IgD-negative memory B cell (primary cell): Measurements from ENCODE around the gene TLCD5. TPM values are rescaled to one million over a fixed set of nuclear protein-coding genes. Genes with fewer than 3 reads are reported as not detected.
A peak's percentile ranks its signal among the peaks of the same experiment; 100 is the strongest.

Experiments used
- H3K27ac Mint-ChIP-seq, 3 donors: one replicate each; pipeline ENCODE4 v1.8.0; 2020 to 2022; ENCODE audit warnings: mild to moderate bottlenecking in 3 of 3, mixed read lengths in 3 of 3, moderate library complexity in 1 of 3
- H3K27me3 Mint-ChIP-seq: one replicate; pipeline ENCODE4 v1.8.0; 2021; ENCODE audit warnings: mixed read lengths
- H3K36me3 Mint-ChIP-seq: one replicate; pipeline ENCODE4 v1.8.0; 2020; ENCODE audit warnings: mild to moderate bottlenecking, mixed read lengths
- H3K4me1 Mint-ChIP-seq, 3 donors: one replicate each; pipeline ENCODE4 v1.8.0; 2020 to 2022; ENCODE audit warnings: mixed read lengths in 3 of 3, mild to moderate bottlenecking in 1 of 3
- H3K4me3 Mint-ChIP-seq, 4 donors: one replicate each; pipeline ENCODE4 v1.8.0; 2020 to 2022; ENCODE audit warnings: mild to moderate bottlenecking in 4 of 4, mixed read lengths in 4 of 4, moderate library complexity in 3 of 4
- H3K9me3 Mint-ChIP-seq, 3 donors: one replicate each; pipeline ENCODE4 v1.8.0; 2020 to 2021; ENCODE audit warnings: mixed read lengths in 3 of 3, mild to moderate bottlenecking in 1 of 3
- polyA plus RNA-seq: library from polyadenylated mRNA; unstranded; fragments of 300-500 nt; fragmentation: Illumina TruSeq; gene quantifications from one replicate; pipeline ENCODE4 v1.2.3, GENCODE V29; 2021

Gene TLCD5
- polyA plus RNA-seq, 1 donor from 2014 or later = not detected

- Mint-ChIP-seq H3K4me3 (no peak overlapping the region), H3K27ac (no peak overlapping the region)
Measured at GRCh38 chr11:120302001-120302805, 22.9 kb upstream of the TLCD5 start.

DNA sequence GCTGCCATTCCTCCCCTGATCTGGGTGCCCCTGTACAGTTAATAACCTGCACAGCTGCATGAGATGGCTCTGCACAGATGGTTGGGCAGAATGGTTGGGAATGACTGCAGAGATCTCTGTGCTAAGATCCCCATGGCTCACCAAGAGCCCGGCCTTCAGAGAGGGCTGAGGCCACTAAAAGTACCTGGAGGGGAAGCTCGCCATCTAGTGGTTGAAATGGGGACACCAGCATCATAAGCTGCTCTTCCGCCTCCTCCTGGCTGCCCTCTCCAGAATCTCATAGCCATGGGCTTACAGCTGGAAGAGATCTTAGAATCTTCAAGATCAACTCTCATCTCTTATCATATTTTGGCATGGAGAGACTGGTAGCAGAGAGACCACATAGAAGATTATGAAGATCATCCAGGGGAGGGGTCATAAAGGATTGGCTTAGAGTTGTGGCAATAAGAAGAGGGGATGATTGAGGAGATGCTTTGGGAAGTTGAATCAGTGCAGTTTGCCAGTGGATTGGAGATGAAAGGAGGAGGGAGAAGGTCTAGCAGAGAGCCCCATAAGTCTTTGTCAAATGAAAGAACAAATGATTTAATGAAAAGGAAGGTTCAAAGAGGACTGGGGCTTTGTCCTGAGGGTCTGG lies 22.0 kb upstream of the TLCD5 start:
- H3K36me3 Mint-ChIP-seq = no peaks in the 10 kb centered on the region
- no peaks in the 10 kb centered on the region for H3K9me3 Mint-ChIP-seq
- H3K4me3 Mint-ChIP-seq = no peak overlapping the region
- peaks cover 0 to 5% (median 2%) of the 10 kb centered on the region in 3 donors for H3K4me1 Mint-ChIP-seq
- no peak overlapping the region for H3K27ac Mint-ChIP-seq
- peaks cover 10% of the 10 kb centered on the region for H3K27me3 Mint-ChIP-seq

More at GRCh38 chr11:120302001-120302805, 22.9 kb upstream of the TLCD5 start:
- peaks cover 0 to 5% (median 2%) of the 10 kb centered on the region in 3 donors for H3K4me1 Mint-ChIP-seq
- H3K9me3 Mint-ChIP-seq = no peaks in the 10 kb centered on the region
- H3K27me3 Mint-ChIP-seq = peaks cover 12% of the 10 kb centered on the region
- no peaks in the 10 kb centered on the region for H3K36me3 Mint-ChIP-seq

DNA sequence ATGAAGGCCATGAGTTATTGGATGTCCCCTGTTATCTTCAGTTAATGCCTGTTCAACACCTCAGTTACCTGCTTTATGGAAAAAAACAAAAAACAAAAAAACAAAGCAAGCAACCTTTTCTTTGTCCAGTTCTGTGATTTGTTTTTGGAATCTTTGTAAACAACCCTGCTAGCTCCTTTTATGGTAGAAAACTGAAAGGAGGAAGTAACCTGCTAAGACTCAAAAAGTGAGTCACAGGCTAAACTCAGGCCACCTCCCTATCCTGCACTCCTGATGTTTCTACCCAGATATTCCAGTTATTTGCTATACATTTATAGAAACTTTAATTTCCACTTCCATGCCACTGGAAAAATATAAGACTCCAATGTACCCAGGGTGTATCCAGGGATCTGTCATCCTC lies 20.6 kb upstream of the TLCD5 start:
- Mint-ChIP-seq H3K27ac (no peak overlapping the region), H3K4me1 (peaks cover 0 to 5% (median 2%) of the 10 kb centered on the region in 3 donors), H3K9me3 (no peaks in the 10 kb centered on the region), H3K36me3 (no peaks in the 10 kb centered on the region), H3K4me3 (no peak overlapping the region), H3K27me3 (peaks cover 10% of the 10 kb centered on the region)

- H3K9me3 Mint-ChIP-seq = no peaks in the 10 kb centered on the region
- H3K27me3 Mint-ChIP-seq = peaks cover 6% of the 10 kb centered on the region
- no peaks in the 10 kb centered on the region for H3K36me3 Mint-ChIP-seq
- H3K4me3 Mint-ChIP-seq = peak overlapping the region in 1 of 4 donors; percentile 72
- peaks cover 0 to 5% (median 2%) of the 10 kb centered on the region in 3 donors for H3K4me1 Mint-ChIP-seq
- H3K27ac Mint-ChIP-seq = no peak overlapping the region
Measured at GRCh38 chr11:120305286-120305685, 19.8 kb upstream of the TLCD5 start.

GRCh38 chr11:120306519-120307242 lies 18.4 kb upstream of the TLCD5 start:
- Mint-ChIP-seq H3K27me3 (peaks cover 6% of the 10 kb centered on the region), H3K27ac (peak overlapping the region in 1 of 3 donors; percentile 78), H3K4me3 (no peak overlapping the region), H3K36me3 (no peaks in the 10 kb centered on the region), H3K9me3 (no peaks in the 10 kb centered on the region), H3K4me1 (peaks cover 0 to 5% (median 2%) of the 10 kb centered on the region in 3 donors)

DNA sequence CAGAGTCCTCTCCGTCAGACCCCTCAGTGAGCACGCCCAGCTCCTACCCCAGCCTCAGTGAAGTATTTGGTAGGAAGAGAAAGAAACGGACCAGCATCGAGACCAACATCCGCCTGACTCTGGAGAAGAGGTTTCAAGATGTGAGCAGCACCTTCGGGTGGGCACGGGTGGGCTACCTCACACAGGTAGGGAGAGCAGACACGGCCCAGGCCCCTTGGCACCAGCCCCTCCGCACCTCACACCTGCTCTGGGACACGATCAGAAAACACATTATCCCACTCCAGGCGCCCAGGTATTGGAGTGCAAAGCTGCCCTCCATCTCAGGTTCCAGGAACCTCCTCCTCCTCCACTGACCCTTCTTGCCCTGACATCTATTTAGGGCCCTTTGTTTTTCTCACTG lies 17.6 kb upstream of the TLCD5 start:
- peak overlapping the region in 1 of 3 donors; percentile 78 for H3K27ac Mint-ChIP-seq
- H3K4me3 Mint-ChIP-seq = no peak overlapping the region
- peaks cover 7% of the 10 kb centered on the region for H3K27me3 Mint-ChIP-seq
- peaks cover 0 to 5% (median 2%) of the 10 kb centered on the region in 3 donors for H3K4me1 Mint-ChIP-seq
- no peaks in the 10 kb centered on the region for H3K9me3 Mint-ChIP-seq
- no peaks in the 10 kb centered on the region for H3K36me3 Mint-ChIP-seq

- H3K27me3 Mint-ChIP-seq = peaks cover 9% of the 10 kb centered on the region
- H3K4me3 Mint-ChIP-seq = no peak overlapping the region
- H3K36me3 Mint-ChIP-seq = peaks cover 2% of the 10 kb centered on the region
- peaks cover 0 to 4% (median 1%) of the 10 kb centered on the region in 3 donors for H3K4me1 Mint-ChIP-seq
- no peak overlapping the region for H3K27ac Mint-ChIP-seq
- H3K9me3 Mint-ChIP-seq = no peaks in the 10 kb centered on the region
Measured at GRCh38 chr11:120308081-120308480, 17.0 kb upstream of the TLCD5 start.

DNA sequence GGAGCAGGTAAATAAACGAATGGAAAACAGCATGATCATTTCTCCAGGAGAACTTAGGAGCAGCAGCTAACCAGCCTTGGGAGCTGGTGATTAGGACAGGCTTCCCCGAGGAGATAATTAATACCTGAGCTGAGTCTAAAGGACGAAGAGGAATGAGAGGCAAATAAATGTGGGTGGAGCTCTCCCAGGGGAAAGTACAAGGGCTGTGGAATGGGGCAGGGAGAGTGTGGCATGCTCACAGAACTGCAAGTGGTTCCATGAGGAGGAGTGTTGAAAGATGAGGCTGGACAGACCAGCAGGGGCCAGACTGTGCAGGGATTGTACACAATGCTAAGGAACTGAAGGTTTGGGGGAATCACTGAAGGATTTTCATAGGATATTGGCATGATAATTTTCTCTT lies 14.2 kb upstream of the TLCD5 start:
- no peak overlapping the region for H3K4me3 Mint-ChIP-seq
- H3K9me3 Mint-ChIP-seq = peaks cover 0 to 2% (median 0%) of the 10 kb centered on the region in 3 donors
- H3K27me3 Mint-ChIP-seq = peaks cover 8% of the 10 kb centered on the region
- peaks cover 2% of the 10 kb centered on the region for H3K36me3 Mint-ChIP-seq
- H3K27ac Mint-ChIP-seq = no peak overlapping the region
- no peaks in the 10 kb centered on the region for H3K4me1 Mint-ChIP-seq

DNA sequence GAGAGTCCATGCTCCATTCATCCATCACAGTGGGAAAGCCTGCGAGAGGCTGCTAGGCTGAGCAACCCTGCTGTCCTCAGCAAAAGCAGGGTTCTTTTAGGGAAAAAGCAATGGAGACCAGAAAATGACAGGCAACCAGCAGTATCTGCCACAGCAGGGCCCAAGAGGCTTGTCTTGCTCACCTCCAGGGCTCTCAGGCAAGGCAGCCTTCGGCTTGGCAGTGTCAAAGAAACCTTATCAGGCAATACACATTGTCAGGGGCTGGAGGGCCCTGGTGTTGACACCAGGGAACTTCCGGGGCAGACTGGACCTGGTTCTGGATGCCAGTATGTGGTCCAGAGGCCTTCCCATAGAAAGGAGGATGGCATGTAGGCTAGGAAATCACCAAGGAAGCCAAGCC lies 10.2 kb upstream of the TLCD5 start:
- H3K4me3 Mint-ChIP-seq = no peak overlapping the region
- H3K9me3 Mint-ChIP-seq = peaks cover 0 to 2% (median 0%) of the 10 kb centered on the region in 3 donors
- peaks cover 14% of the 10 kb centered on the region for H3K27me3 Mint-ChIP-seq
- H3K36me3 Mint-ChIP-seq = peaks cover 2% of the 10 kb centered on the region
- H3K4me1 Mint-ChIP-seq = no peaks in the 10 kb centered on the region
- H3K27ac Mint-ChIP-seq = no peak overlapping the region

GRCh38 chr11:120316880-120317688 lies 8.0 kb upstream of the TLCD5 start:
- peaks cover 2% of the 10 kb centered on the region for H3K36me3 Mint-ChIP-seq
- peaks cover 16% of the 10 kb centered on the region for H3K27me3 Mint-ChIP-seq
- H3K9me3 Mint-ChIP-seq = peaks cover 0 to 2% (median 0%) of the 10 kb centered on the region in 3 donors
- no peak overlapping the region for H3K27ac Mint-ChIP-seq
- H3K4me3 Mint-ChIP-seq = no peak overlapping the region
- H3K4me1 Mint-ChIP-seq = no peaks in the 10 kb centered on the region

DNA sequence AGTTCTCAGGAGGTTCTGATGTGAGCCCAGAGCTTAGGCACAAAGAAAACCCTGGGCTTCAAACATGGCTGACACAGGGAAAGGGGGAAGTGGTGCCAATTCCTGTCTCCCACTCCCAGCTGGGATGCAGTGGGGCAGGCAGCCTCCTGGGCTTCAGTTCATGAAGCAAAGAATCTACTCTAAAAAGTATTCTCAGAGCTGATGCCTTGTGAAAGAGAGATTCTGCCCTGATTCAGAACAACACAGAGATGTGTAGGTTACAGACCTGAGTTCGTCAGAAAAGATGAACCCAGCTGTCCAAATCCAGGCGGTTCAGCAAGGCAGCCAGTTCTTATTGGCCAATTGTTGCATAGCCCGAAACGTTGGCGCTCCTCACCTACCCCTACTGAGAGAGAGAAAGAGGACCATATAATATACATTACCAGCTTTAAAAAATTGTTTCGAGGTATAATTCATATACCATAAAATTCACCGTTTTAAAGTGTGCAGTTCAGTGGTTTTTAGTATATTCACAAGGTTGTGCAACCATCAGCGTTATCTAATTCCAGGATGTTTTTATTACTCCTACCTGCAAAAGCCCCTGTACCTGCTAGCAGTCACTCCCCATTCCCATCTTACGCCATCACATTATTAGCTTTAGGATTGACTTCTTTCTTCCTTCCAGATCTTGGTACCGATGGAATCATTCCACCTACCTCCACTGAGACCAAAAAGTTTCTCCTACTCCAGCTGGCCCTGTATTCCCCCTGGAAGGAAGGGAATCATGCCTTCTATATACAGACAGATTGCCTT lies 7.2 kb upstream of the TLCD5 start:
- H3K4me3 Mint-ChIP-seq = no peak overlapping the region
- peaks cover 0 to 2% (median 0%) of the 10 kb centered on the region in 3 donors for H3K9me3 Mint-ChIP-seq
- H3K36me3 Mint-ChIP-seq = peaks cover under 1% of the 10 kb centered on the region
- no peaks in the 10 kb centered on the region for H3K4me1 Mint-ChIP-seq
- peaks cover 15% of the 10 kb centered on the region for H3K27me3 Mint-ChIP-seq
- no peak overlapping the region for H3K27ac Mint-ChIP-seq

GRCh38 chr11:120318906-120319305 lies 6.2 kb upstream of the TLCD5 start:
- H3K9me3 Mint-ChIP-seq = peaks cover 0 to 2% (median 0%) of the 10 kb centered on the region in 3 donors
- H3K36me3 Mint-ChIP-seq = no peaks in the 10 kb centered on the region
- peaks cover 17% of the 10 kb centered on the region for H3K27me3 Mint-ChIP-seq
- no peak overlapping the region for H3K4me3 Mint-ChIP-seq
- no peaks in the 10 kb centered on the region for H3K4me1 Mint-ChIP-seq
- H3K27ac Mint-ChIP-seq = no peak overlapping the region

DNA sequence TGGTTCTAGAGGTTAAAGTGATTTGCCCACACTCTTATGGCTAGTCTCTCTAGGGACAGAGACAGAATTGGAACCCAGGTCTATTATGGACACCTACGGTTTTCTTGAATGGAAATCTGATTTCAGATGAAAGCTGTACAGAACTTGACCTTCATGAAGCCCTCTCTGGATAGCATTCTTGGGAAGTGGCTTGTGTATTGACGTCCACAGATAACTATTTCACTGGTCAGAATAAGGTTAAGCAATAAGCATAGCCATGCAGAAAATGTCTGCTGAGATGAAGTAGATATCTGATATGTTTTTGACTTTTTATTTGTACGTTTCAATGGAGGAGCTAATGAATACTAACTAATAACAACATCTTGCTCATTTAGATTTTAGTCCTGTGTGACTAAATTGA lies 1.1 kb downstream of the TLCD5 start:
- Mint-ChIP-seq H3K36me3 (no peaks in the 10 kb centered on the region), H3K27me3 (peaks cover 32% of the 10 kb centered on the region), H3K4me1 (peaks cover 8 to 11% (median 8%) of the 10 kb centered on the region in 3 donors)

GRCh38 chr11:120326845-120327281 lies 1.8 kb downstream of the TLCD5 start:
- Mint-ChIP-seq H3K4me1 (peaks cover 8 to 11% (median 8%) of the 10 kb centered on the region in 3 donors), H3K27ac (no peak overlapping the region), H3K4me3 (peak overlapping the region in 1 of 4 donors; percentile 22), H3K36me3 (no peaks in the 10 kb centered on the region), H3K9me3 (no peaks in the 10 kb centered on the region), H3K27me3 (peaks cover 31% of the 10 kb centered on the region)

More for the DNA sequence above, 1.1 kb downstream of the TLCD5 start:
- Mint-ChIP-seq H3K4me3 (peak overlapping the region; percentile 22 to 80 (median 68)), H3K9me3 (no peaks in the 10 kb centered on the region), H3K27ac (peak overlapping the region in 1 of 3 donors; percentile 63)
